GM23248 (cell line): Measurements from ENCODE around the gene ERC2.

ENCODE experiments used
- EZH2 ChIP-seq: fragments of 200-600 bp; sonication (generic); IDR thresholded peaks from 2 replicates; pipeline ENCODE4 v1.6.1; 2018; ENCODE audit warnings: antibody characterized with exemption, mild to moderate bottlenecking; ENCODE audit not compliant: insufficient read depth, poor library complexity, severe bottlenecking
- EZH2phosphoT487 ChIP-seq: fragments of 200-600 bp; sonication (generic); IDR thresholded peaks from 2 replicates; pipeline ENCODE4 v1.6.1; 2018; ENCODE audit warnings: antibody characterized with exemption, moderate library complexity, mild to moderate bottlenecking, low read depth; ENCODE audit not compliant: insufficient read depth

DNA sequence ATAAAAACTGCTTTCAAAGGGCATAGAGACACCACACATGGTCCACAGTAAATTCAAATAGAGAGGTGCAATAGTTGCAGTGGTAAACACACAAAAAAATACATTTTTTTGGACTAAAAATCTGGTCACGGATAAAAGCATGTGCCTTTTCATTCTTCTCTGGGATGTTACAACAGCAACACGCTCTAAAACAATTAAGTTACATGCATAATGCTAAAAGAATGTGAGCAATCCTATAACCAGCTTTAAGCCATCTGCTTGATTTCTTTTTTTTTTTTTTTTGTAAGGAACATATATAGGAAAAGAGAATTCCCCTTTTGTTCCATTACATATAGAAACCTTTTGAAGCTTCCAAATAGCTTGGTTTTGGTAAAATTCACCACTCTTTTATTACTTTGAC is 1001.2 kb downstream of the ERC2 start:
- TF ChIP-seq EZH2phosphoT487 (no peak), EZH2 (no peak)
